H9 (cell line): ENCODE data around the gene ARHGEF25. TPM values are rescaled to one million over a fixed set of nuclear protein-coding genes. Genes with fewer than 3 reads are reported as not detected.

Source experiments
- DNase-seq: peaks from one replicate; pipeline ENCODE4 v3.0.0-alpha.2; 2017
- H2AFZ ChIP-seq: one replicate; pipeline ENCODE4 v1.6.1; 2013; ENCODE audit warnings: mild to moderate bottlenecking, low read length, control low read depth, moderate library complexity
- H2AK5ac ChIP-seq: 2 replicates; pipeline ENCODE4 v1.6.1; 2013; ENCODE audit warnings: low read length, control low read depth, mixed read lengths; ENCODE audit not compliant: insufficient read length
- H2BK120ac ChIP-seq: one replicate; pipeline ENCODE4 v1.6.1; 2013; ENCODE audit warnings: low read depth, mild to moderate bottlenecking, low read length, control low read depth, inconsistent platforms; ENCODE audit not compliant: poor library complexity, severe bottlenecking
- H2BK12ac ChIP-seq: 2 replicates; pipeline ENCODE4 v1.6.1; 2013; ENCODE audit warnings: low read length, control low read depth, mixed read lengths, low read depth; ENCODE audit not compliant: insufficient read length
- H2BK15ac ChIP-seq: 2 replicates; pipeline ENCODE4 v1.6.1; 2013; ENCODE audit warnings: low read depth, low read length, control low read depth
- H2BK20ac ChIP-seq: one replicate; pipeline ENCODE4 v1.6.1; 2013; ENCODE audit warnings: low read depth, mild to moderate bottlenecking, low read length, control low read depth, inconsistent platforms; ENCODE audit not compliant: poor library complexity, severe bottlenecking
- H2BK5ac ChIP-seq: 2 replicates; pipeline ENCODE4 v1.6.1; 2013; ENCODE audit warnings: low read length, control low read depth, mixed read lengths; ENCODE audit not compliant: insufficient read length
- H3K14ac ChIP-seq: 2 replicates; pipeline ENCODE4 v1.6.1; 2013; ENCODE audit warnings: low read length, control low read depth; ENCODE audit not compliant: insufficient read depth
- H3K18ac ChIP-seq: 2 replicates; pipeline ENCODE4 v1.6.1; 2013; ENCODE audit warnings: low read depth, mild to moderate bottlenecking, mixed read lengths, low read length, control low read depth; ENCODE audit not compliant: insufficient read length
- H3K23ac ChIP-seq: 2 replicates; pipeline ENCODE4 v1.6.1; 2013; ENCODE audit warnings: low read length, control low read depth, mixed read lengths, low read depth; ENCODE audit not compliant: insufficient read length
- H3K23me2 ChIP-seq: 2 replicates; pipeline ENCODE4 v1.6.1; 2013; ENCODE audit warnings: low read depth, mild to moderate bottlenecking, mixed read lengths, low read length, control low read depth; ENCODE audit not compliant: insufficient read length, poor library complexity, severe bottlenecking
- H3K27ac ChIP-seq: 2 replicates; pipeline ENCODE4 v1.5.1; 2013; ENCODE audit warnings: low read length, control low read depth, mixed read lengths, low read depth; ENCODE audit not compliant: insufficient read length
- H3K27me3 ChIP-seq: 2 replicates; pipeline ENCODE4 v1.6.1; 2013; ENCODE audit warnings: low read length, control low read depth, inconsistent platforms; ENCODE audit not compliant: insufficient read depth
- H3K4ac ChIP-seq: 2 replicates; pipeline ENCODE4 v1.6.1; 2013; ENCODE audit warnings: low read depth, mild to moderate bottlenecking, control low read depth, inconsistent platforms, low read length, moderate library complexity
- H3K4me1 ChIP-seq: 2 replicates; pipeline ENCODE4 v1.6.1; 2013; ENCODE audit warnings: low read length, control low read depth, inconsistent platforms; ENCODE audit not compliant: insufficient read depth
- H3K4me2 ChIP-seq: 2 replicates; pipeline ENCODE4 v1.6.1; 2013; ENCODE audit warnings: low read length, control low read depth, mixed read lengths; ENCODE audit not compliant: insufficient read length, insufficient read depth
- H3K56ac ChIP-seq: 2 replicates; pipeline ENCODE4 v1.6.1; 2013; ENCODE audit warnings: low read depth, mild to moderate bottlenecking, mixed read lengths, low read length, control low read depth; ENCODE audit not compliant: insufficient read length
- H3K79me1 ChIP-seq: 2 replicates; pipeline ENCODE4 v1.6.1; 2013; ENCODE audit warnings: low read depth, mild to moderate bottlenecking, moderate library complexity, low read length, control low read depth, inconsistent platforms; ENCODE audit not compliant: insufficient read depth, poor library complexity, severe bottlenecking
- H3K79me2 ChIP-seq: 2 replicates; pipeline ENCODE4 v1.6.1; 2013; ENCODE audit warnings: low read length, control low read depth, inconsistent platforms; ENCODE audit not compliant: insufficient read depth
- H3K9ac ChIP-seq: 2 replicates; pipeline ENCODE4 v1.6.1; 2013; ENCODE audit warnings: low read length, control low read depth, mixed read lengths; ENCODE audit not compliant: insufficient read length; ENCODE audit errors: extremely low read depth
- H3K9me3 ChIP-seq: one replicate; pipeline ENCODE4 v1.6.1; 2013; ENCODE audit warnings: low read depth, low read length, inconsistent platforms; ENCODE audit not compliant: control insufficient read depth
- H3T11ph ChIP-seq: one replicate; pipeline ENCODE4 v1.6.1; 2013; ENCODE audit warnings: mild to moderate bottlenecking, low read length, control low read depth, inconsistent platforms
- H4K20me1 ChIP-seq: one replicate; pipeline ENCODE4 v1.6.1; 2013; ENCODE audit not compliant: control insufficient read depth, insufficient read length, insufficient read depth
- H4K5ac ChIP-seq: 2 replicates; pipeline ENCODE4 v1.6.1; 2013; ENCODE audit warnings: low read depth, mild to moderate bottlenecking, mixed read lengths, low read length, control low read depth; ENCODE audit not compliant: insufficient read length
- H4K8ac ChIP-seq: replicated peaks from 2 replicates; pipeline ENCODE4 v1.6.1; 2013; ENCODE audit warnings: low read length, control low read depth, mixed read lengths, low read depth; ENCODE audit not compliant: insufficient read length
- H4K91ac ChIP-seq: 2 replicates; pipeline ENCODE4 v1.6.1; 2013; ENCODE audit warnings: low read depth, mild to moderate bottlenecking, moderate library complexity, mixed read lengths, low read length, control low read depth; ENCODE audit not compliant: insufficient read length
- H3K27ac Mint-ChIP-seq, 3 experiments: 2 replicates in 2 of 3; 3 replicates in 1 of 3; pipeline ENCODE4 v1.8.0; 2020 to 2021; ENCODE audit warnings: mixed read lengths in 3 of 3, mild to moderate bottlenecking in 1 of 3, moderate library complexity in 1 of 3
- H3K27me3 Mint-ChIP-seq: 2 replicates; pipeline ENCODE4 v1.8.0; 2021; ENCODE audit warnings: low read depth, mild to moderate bottlenecking, moderate library complexity, mixed read lengths
- H3K36me3 Mint-ChIP-seq, 3 experiments: 2 replicates in 2 of 3; 3 replicates in 1 of 3; pipeline ENCODE4 v1.8.0; 2020 to 2021; ENCODE audit warnings: low read depth in 3 of 3, mixed read lengths in 3 of 3; ENCODE audit not compliant: insufficient read depth in 1 of 3
- H3K4me1 Mint-ChIP-seq, 2 experiments: 2 replicates each; pipeline ENCODE4 v1.8.0; 2020; ENCODE audit warnings: mixed read lengths in 2 of 2
- H3K4me3 Mint-ChIP-seq, 2 experiments: 2 replicates in 1 of 2; 3 replicates in 1 of 2; pipeline ENCODE4 v1.8.0; 2020 to 2021; ENCODE audit warnings: mild to moderate bottlenecking in 2 of 2, mixed read lengths in 2 of 2, moderate library complexity in 1 of 2
- H3K9me3 Mint-ChIP-seq, 2 experiments: 2 replicates in 1 of 2; 3 replicates in 1 of 2; pipeline ENCODE4 v1.8.0; 2020; ENCODE audit warnings: mild to moderate bottlenecking in 2 of 2, mixed read lengths in 2 of 2, moderate library complexity in 1 of 2
- WGBS: extraction: QIAGEN DNeasy Blood & Tissue Kit; methylation state at CpG from one replicate; pipeline ENCODE4 v1.1.7; 2013; ENCODE audit warnings: missing lambda C conversion rate, low lambda C conversion rate, mixed read lengths; ENCODE audit not compliant: insufficient read length; ENCODE audit errors: extremely low coverage; 5-methylcytosine and 5-hydroxymethylcytosine counted together
- total RNA-seq: library from RNA; stranded (reverse); gene quantifications from 2 replicates; pipeline ENCODE4 v1.2.1, GENCODE V29; 2021
- TF ChIP-seq, protein P1 (sequence below): fragments of 200-600 bp; sonication (generic); conservative IDR thresholded peaks from 3 replicates; pipeline ENCODE4 v1.8.0; 2021; ENCODE audit warnings: antibody characterized with exemption, mild to moderate bottlenecking

Gene ARHGEF25
- total RNA-seq, 1 experiment from 2014 or later: 22.6 TPM

DNA sequence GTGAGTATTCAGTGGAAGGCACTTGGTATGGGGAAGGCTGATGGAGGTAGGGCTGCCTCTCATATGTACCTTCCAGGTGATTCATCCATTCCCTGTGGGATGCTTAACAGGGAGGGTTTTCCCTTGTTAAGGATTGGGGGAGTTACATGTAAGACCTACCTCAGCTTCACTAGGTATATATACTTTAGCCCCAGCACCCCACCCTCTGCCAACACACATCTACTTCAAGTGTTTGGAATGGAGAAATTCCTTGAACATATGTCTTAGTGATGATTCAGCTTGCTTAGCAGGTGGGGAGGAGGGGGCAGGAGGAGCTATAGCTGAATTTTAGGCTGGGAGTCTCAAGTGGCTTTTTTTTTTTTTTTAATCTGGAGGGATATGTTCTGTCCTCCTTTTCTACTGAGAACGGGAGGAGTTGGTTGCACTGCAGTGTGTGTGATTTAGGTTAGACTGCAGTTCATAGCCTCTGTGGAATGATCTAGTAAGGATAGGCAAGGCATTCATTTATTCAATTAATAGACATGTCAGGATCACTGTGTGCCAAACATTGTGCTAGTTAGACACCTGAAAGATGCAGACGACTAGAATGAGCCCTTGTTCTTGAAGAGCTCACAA, 18.6 kb upstream of the ARHGEF25 start:
- peaks cover 2 to 27% (median 12%) of the 10 kb centered on the region in 3 experiments; a peak in 6 of 7 replicates for H3K36me3 Mint-ChIP-seq
- H3K27me3 ChIP-seq: no peaks in the 10 kb centered on the region
- peaks cover 8% of the 10 kb centered on the region for H3K79me1 ChIP-seq
- H2BK120ac ChIP-seq: no peak overlapping the region
- H4K5ac ChIP-seq: no peak overlapping the region
- no peak overlapping the region for H3K9ac ChIP-seq
- H3K4me2 ChIP-seq: no peak overlapping the region
- H3K79me2 ChIP-seq: peaks cover 3% of the 10 kb centered on the region; the same call in 1 of the 2 replicates
- H3K18ac ChIP-seq: no peak overlapping the region
- H3K23me2 ChIP-seq: peaks cover 16% of the 10 kb centered on the region
- H3K27me3 Mint-ChIP-seq: no peaks in the 10 kb centered on the region
- H2BK15ac ChIP-seq: no peak overlapping the region
- no peaks in the 10 kb centered on the region for H3K9me3 ChIP-seq
- H3K4me1 ChIP-seq: peaks cover 5% of the 10 kb centered on the region; the same call in 1 of the 2 replicates
- H2AK5ac ChIP-seq: no peak overlapping the region
- H3K9me3 Mint-ChIP-seq: no peaks in the 10 kb centered on the region
- H3K56ac ChIP-seq: no peak overlapping the region
- H3K27ac ChIP-seq: no peak overlapping the region
- no peak overlapping the region for H4K8ac ChIP-seq
- H4K91ac ChIP-seq: no peak overlapping the region
- no peak for DNase-seq
- H2BK20ac ChIP-seq: no peak overlapping the region
- H3T11ph ChIP-seq: no peak overlapping the region
- H3K23ac ChIP-seq: no peak overlapping the region
- no peak overlapping the region for H3K14ac ChIP-seq
- TF ChIP-seq, protein P1, sequence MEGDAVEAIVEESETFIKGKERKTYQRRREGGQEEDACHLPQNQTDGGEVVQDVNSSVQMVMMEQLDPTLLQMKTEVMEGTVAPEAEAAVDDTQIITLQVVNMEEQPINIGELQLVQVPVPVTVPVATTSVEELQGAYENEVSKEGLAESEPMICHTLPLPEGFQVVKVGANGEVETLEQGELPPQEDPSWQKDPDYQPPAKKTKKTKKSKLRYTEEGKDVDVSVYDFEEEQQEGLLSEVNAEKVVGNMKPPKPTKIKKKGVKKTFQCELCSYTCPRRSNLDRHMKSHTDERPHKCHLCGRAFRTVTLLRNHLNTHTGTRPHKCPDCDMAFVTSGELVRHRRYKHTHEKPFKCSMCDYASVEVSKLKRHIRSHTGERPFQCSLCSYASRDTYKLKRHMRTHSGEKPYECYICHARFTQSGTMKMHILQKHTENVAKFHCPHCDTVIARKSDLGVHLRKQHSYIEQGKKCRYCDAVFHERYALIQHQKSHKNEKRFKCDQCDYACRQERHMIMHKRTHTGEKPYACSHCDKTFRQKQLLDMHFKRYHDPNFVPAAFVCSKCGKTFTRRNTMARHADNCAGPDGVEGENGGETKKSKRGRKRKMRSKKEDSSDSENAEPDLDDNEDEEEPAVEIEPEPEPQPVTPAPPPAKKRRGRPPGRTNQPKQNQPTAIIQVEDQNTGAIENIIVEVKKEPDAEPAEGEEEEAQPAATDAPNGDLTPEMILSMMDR: no peak
- H2BK12ac ChIP-seq: no peak overlapping the region
- H2BK5ac ChIP-seq: no peak overlapping the region
- peaks cover 15 to 20% of the 10 kb centered on the region in 2 experiments for H3K4me1 Mint-ChIP-seq
- H3K4me3 Mint-ChIP-seq: peak overlapping the region; percentile 84 to 93
- no peak overlapping the region for H3K4ac ChIP-seq
- H3K27ac Mint-ChIP-seq: no peak overlapping the region
- H2AFZ ChIP-seq: no peak overlapping the region
- WGBS: no CpG with 5 or more reads among the region's 2 CpGs
- no peaks in the 10 kb centered on the region for H4K20me1 ChIP-seq
